ENCODE measurements around the gene TNIP2. TPM values are rescaled to one million over a fixed set of nuclear protein-coding genes. Genes with fewer than 3 reads are reported as not detected.

Gene TNIP2
- total RNA-seq, 2 experiments from 2014 or later: 26.2 to 32.1 TPM

- Histone ChIP-seq H3K36me3 (ENCODE audit: insufficient read depth, low read length) (no peaks in the 10 kb centered on the region), H2AFZ (ENCODE audit: low read length) (no peak overlapping the region)
Measured at GRCh38 chr4:2768921-2769336, 12.8 kb upstream of the TNIP2 start.

GRCh38 chr4:2768124-2768523 is 12.0 kb upstream of the TNIP2 start:
- peaks cover 18% of the 10 kb centered on the region for H3K4me1 ChIP-seq (ENCODE audit: insufficient read depth, low read length, poor library complexity, severe bottlenecking)
- no peaks in the 10 kb centered on the region for H3K9me3 ChIP-seq (ENCODE audit: low read length)
- no TSS peak for BruUV-seq (replicated peaks)
- H2AFZ ChIP-seq (ENCODE audit: low read length): no peak overlapping the region
- ChIA-PET POLR2A (no interaction called here), CTCF (ENCODE audit: unreplicated experiment) (no interaction called here)
- no peaks in the 10 kb centered on the region for H4K20me1 ChIP-seq (ENCODE audit: insufficient read depth, low read length)
- H3K36me3 ChIP-seq (ENCODE audit: insufficient read depth, low read length): no peaks in the 10 kb centered on the region
- no peaks in the 10 kb centered on the region for H3K79me2 ChIP-seq (ENCODE audit: insufficient read depth, low read depth, low read length)
- TF ChIP-seq CTCF (conservative IDR thresholded peaks at IDR 0.05; ENCODE audit: low read length): no peak
- no peak for TF ChIP-seq EZH2phosphoT487 (IDR thresholded peaks at IDR 0.05; ENCODE audit: borderline replicate concordance, low read depth, low read length)
- no peak overlapping the region for H3K4me2 ChIP-seq (ENCODE audit: low read length)
- no peak for DNase-seq (ENCODE audit: low spot score)
- H3K4me3 ChIP-seq (ENCODE audit: low read depth, low read length, poor library complexity, severe bottlenecking): no peak overlapping the region
- H3K9me2 ChIP-seq (ENCODE audit: insufficient read depth, low read length): no peaks in the 10 kb centered on the region
- no peak overlapping the region for H3K27ac ChIP-seq (ENCODE audit: low read depth, low read length, poor library complexity, severe bottlenecking)
- intact Hi-C loops (cut with micrococcal nuclease; ENCODE audit: unreplicated experiment): no loop called here

More at GRCh38 chr4:2768921-2769336, 12.8 kb upstream of the TNIP2 start:
- H3K9me3 ChIP-seq (ENCODE audit: low read length): no peaks in the 10 kb centered on the region
- no peak overlapping the region for H3K4me2 ChIP-seq (ENCODE audit: low read length)
- DNase-seq (ENCODE audit: low spot score): no peak
- H3K4me1 ChIP-seq (ENCODE audit: insufficient read depth, low read length, poor library complexity, severe bottlenecking): peaks cover 18% of the 10 kb centered on the region
- H3K4me3 ChIP-seq (ENCODE audit: low read depth, low read length, poor library complexity, severe bottlenecking): no peak overlapping the region
- TF ChIP-seq CTCF (conservative IDR thresholded peaks at IDR 0.05; ENCODE audit: low read length): no peak
- no peak for TF ChIP-seq EZH2phosphoT487 (IDR thresholded peaks at IDR 0.05; ENCODE audit: borderline replicate concordance, low read depth, low read length)
- BruUV-seq (replicated peaks): no TSS peak
- no peak overlapping the region for H3K27ac ChIP-seq (ENCODE audit: low read depth, low read length, poor library complexity, severe bottlenecking)
- intact Hi-C loops (cut with micrococcal nuclease; ENCODE audit: unreplicated experiment): no loop called here
- no peaks in the 10 kb centered on the region for H3K79me2 ChIP-seq (ENCODE audit: insufficient read depth, low read depth, low read length)
- POLR2A ChIA-PET: no interaction called here
- no peaks in the 10 kb centered on the region for H3K9me2 ChIP-seq (ENCODE audit: insufficient read depth, low read length)
- no peaks in the 10 kb centered on the region for H4K20me1 ChIP-seq (ENCODE audit: insufficient read depth, low read length)
- CTCF ChIA-PET (ENCODE audit: unreplicated experiment): no interaction called here

- H3K4me3 ChIP-seq (ENCODE audit: low read depth, low read length, poor library complexity, severe bottlenecking): no peak overlapping the region
- H3K9me2 ChIP-seq (ENCODE audit: insufficient read depth, low read length): no peaks in the 10 kb centered on the region
- BruUV-seq (replicated peaks): no TSS peak
- no peak overlapping the region for H3K4me2 ChIP-seq (ENCODE audit: low read length)
- no peak for TF ChIP-seq CTCF (conservative IDR thresholded peaks at IDR 0.05; ENCODE audit: low read length)
- no peak for TF ChIP-seq EZH2phosphoT487 (IDR thresholded peaks at IDR 0.05; ENCODE audit: borderline replicate concordance, low read depth, low read length)
- H4K20me1 ChIP-seq (ENCODE audit: insufficient read depth, low read length): no peaks in the 10 kb centered on the region
- H3K79me2 ChIP-seq (ENCODE audit: insufficient read depth, low read depth, low read length): no peaks in the 10 kb centered on the region
- intact Hi-C loops (cut with micrococcal nuclease; ENCODE audit: unreplicated experiment): no loop called here
- H2AFZ ChIP-seq (ENCODE audit: low read length): no peak overlapping the region
- CTCF ChIA-PET (ENCODE audit: unreplicated experiment): interaction anchor here (0.8 kb wide), 1 partner anchor 63 kb away, joined by 3 read pairs; no protein-coding TSS in a partner anchor
- H3K9me3 ChIP-seq (ENCODE audit: low read length): no peaks in the 10 kb centered on the region
- no peaks in the 10 kb centered on the region for H3K36me3 ChIP-seq (ENCODE audit: insufficient read depth, low read length)
- POLR2A ChIA-PET: no interaction called here
- no peak for DNase-seq (ENCODE audit: low spot score)
- H3K4me1 ChIP-seq (ENCODE audit: insufficient read depth, low read length, poor library complexity, severe bottlenecking): peaks cover 18% of the 10 kb centered on the region
- no peak overlapping the region for H3K27ac ChIP-seq (ENCODE audit: low read depth, low read length, poor library complexity, severe bottlenecking)
Measured at GRCh38 chr4:2767705-2768074, 11.6 kb upstream of the TNIP2 start.
